ENCODE data around the gene DENND11.

The DENND11 gene

DNA sequence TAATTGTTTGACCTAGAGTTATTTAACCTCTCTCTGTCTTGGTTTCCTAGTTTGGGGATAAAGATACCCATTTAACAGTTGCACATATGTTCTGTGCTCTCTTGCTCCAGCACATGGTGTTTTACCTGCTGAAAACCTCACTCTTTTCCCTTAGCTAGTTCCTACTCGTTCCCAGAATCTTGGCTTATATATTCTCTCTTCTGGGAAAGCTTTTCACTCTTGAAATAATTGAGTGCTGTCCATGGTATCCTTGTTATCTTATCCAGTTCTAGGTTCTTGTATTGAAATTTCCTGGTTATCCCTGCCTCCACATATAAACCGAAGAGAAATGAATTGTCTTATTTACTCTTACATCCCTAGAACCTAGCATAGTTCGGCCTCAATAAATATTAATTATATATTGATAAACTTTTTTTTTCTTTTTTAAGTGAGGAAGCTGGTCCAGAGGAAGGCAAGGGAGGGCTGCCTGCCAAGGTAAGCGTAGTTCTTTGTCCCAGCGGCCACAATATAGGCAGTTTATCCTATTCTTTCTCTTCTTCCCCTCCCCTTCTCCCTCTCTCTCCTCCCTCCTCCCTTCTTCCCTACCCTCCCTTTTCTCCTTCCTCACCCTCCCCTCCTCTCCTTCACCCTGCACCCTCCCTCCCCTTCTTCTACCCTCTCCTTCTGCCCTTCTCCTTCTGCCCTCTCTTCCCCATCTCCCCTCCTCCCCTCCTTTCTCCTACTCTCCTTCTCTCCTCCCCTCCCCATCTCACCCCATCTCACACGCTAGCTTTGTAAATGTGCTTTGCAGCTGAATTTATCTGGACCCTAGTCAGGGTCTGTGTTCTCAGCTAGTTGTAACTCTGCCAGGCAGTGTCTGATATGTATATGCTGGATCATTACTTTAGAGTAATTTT, 14.1 kb upstream of the DENND11 start:
- no peak for DNase-seq (ENCODE audit: low read depth in 2 of 2)
- TF ChIP-seq, protein P1, sequence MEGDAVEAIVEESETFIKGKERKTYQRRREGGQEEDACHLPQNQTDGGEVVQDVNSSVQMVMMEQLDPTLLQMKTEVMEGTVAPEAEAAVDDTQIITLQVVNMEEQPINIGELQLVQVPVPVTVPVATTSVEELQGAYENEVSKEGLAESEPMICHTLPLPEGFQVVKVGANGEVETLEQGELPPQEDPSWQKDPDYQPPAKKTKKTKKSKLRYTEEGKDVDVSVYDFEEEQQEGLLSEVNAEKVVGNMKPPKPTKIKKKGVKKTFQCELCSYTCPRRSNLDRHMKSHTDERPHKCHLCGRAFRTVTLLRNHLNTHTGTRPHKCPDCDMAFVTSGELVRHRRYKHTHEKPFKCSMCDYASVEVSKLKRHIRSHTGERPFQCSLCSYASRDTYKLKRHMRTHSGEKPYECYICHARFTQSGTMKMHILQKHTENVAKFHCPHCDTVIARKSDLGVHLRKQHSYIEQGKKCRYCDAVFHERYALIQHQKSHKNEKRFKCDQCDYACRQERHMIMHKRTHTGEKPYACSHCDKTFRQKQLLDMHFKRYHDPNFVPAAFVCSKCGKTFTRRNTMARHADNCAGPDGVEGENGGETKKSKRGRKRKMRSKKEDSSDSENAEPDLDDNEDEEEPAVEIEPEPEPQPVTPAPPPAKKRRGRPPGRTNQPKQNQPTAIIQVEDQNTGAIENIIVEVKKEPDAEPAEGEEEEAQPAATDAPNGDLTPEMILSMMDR (IDR thresholded peaks at IDR 0.05; ENCODE audit: low read depth, low read length), result no peak
- H3K4me3 ChIP-seq (replicated peaks in 1 of 2; ENCODE audit: low read depth in 2 of 2, low read length in 2 of 2), result no peak overlapping the region

DNA sequence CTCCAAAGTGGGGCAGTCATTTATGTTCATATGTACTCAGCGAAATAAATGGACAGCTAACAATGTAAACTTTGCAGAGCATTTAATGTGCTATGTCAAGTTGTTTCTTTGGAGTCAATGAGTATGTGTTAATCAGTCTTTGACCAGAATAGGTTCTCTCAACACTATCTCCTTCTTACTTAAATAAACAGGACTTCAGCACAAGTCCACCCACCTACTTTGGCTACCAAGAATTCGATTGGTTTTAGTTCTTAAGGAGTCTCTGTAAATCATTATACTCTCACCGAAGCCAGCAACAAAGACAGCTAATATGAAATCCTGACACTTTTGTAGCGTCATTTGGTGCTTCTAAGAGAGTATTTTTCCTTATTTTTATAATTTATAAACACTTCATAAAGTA, 13.1 kb upstream of the DENND11 start:
- TF ChIP-seq, protein P1 (IDR thresholded peaks at IDR 0.05; ENCODE audit: low read depth, low read length), result no peak
- H3K4me3 ChIP-seq (replicated peaks in 1 of 2; ENCODE audit: low read depth in 2 of 2, low read length in 2 of 2), result no peak overlapping the region
- DNase-seq (ENCODE audit: low read depth in 2 of 2), result no peak

DNA sequence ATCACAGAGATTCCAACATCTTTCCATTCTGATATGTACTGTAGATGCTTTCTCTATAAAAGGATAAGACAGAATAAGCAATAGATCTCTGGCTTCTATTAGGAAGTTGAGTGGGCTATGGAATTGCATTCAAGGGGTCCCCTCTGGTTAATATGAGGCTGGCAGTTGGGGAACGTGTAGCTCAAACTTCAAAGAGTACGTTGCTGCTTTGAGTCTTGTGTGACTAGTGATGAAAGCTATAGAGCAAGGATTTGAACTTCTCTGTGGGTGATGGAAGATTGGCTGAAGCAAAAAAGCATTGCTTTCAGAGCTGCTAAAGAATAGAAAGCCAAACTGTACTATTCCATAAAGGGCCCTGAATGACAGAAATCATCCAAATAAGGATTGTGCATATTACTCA, 12.6 kb upstream of the DENND11 start:
- H3K4me3 ChIP-seq (replicated peaks in 1 of 2; ENCODE audit: low read depth in 2 of 2, low read length in 2 of 2), result no peak overlapping the region
- TF ChIP-seq, protein P1 (IDR thresholded peaks at IDR 0.05; ENCODE audit: low read depth, low read length), result no peak
- no peak for DNase-seq (ENCODE audit: low read depth in 2 of 2)

DNA sequence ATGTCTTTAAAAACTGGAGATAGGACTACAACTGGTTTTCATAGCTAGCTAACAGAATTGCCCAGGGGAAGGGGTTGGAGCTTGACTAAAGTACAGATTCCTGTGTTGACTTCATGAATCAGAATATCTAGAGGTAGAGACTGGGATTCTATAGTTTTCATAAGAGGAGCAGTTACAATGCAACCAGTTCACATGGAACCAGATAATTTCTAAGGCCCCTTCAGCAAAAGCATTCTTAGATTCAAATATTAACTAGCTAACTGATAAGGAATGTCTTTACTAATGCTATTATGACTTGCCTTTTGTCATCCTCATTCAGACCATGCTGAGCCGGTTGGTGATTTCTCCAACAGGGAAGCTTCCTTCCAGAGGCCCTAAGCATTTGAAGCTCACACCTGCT, 11.9 kb upstream of the DENND11 start:
- no peak for DNase-seq (ENCODE audit: low read depth in 2 of 2)
- H3K4me3 ChIP-seq (replicated peaks in 1 of 2; ENCODE audit: low read depth in 2 of 2, low read length in 2 of 2), result no peak overlapping the region
- TF ChIP-seq, protein P1 (IDR thresholded peaks at IDR 0.05; ENCODE audit: low read depth, low read length), result no peak

DNA sequence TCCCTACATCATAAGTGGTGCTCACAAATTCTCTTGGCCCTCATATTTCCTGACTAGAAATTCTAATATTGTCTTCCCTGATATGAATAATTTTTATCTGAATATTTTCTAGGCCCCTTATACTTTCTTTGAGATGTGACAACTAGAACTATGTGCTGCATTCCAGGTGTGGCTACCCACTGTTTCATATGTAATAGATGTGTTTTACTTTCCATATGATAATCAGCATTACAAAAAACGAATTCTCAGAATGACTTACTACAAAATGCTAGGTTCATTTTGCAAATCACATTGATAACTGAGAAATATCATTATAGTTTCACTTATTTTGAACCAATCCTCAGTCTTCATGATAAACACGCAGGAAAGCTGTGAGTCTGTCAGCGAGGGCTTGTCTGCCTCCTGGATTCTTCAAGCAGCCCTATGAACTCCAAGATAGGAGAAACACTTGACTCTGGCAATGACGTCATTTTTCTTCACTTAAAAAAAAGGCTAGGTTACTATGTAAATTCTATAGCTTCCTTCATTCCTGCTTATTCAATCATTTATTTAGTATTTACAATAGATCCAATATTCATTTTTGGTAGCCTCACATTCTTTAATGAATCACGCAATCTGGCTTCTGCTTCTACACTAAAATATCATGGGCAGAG, 10.8 kb upstream of the DENND11 start:
- TF ChIP-seq, protein P1 (IDR thresholded peaks at IDR 0.05; ENCODE audit: low read depth, low read length), result no peak
- no peak overlapping the region for H3K4me3 ChIP-seq (replicated peaks in 1 of 2; ENCODE audit: low read depth in 2 of 2, low read length in 2 of 2)
- DNase-seq (ENCODE audit: low read depth in 2 of 2), result no peak

DNA sequence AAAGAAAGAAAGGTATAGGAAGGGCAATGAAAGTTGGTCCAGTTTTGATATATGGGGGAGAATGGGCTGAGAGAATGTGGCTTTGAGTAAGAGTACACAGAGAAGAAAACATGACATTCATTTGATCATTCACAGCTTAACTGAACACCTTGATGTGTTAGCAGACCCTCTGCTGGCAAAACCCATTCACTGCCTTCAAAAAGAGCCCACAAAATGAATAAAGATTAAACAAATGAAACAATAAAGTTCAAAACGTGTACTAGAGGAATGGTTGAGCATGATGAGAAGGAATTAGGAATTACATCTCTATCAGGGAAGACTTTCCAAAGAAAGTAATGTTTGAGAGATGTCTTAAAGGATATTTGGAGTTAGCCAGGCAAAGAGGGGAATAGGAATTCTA, 8.3 kb upstream of the DENND11 start:
- no peak for DNase-seq (ENCODE audit: low read depth in 2 of 2)
- TF ChIP-seq, protein P1 (IDR thresholded peaks at IDR 0.05; ENCODE audit: low read depth, low read length), result no peak
- H3K4me3 ChIP-seq (replicated peaks in 1 of 2; ENCODE audit: low read depth in 2 of 2, low read length in 2 of 2), result no peak overlapping the region
